Thymus (tissue), 11 donors: Measurements from ENCODE around the gene CDH4. TPM values are rescaled to one million over a fixed set of nuclear protein-coding genes. Genes with fewer than 3 reads are reported as not detected.

ENCODE experiments used
- DNase-seq, 9 donors: peaks; one replicate each; pipeline ENCODE4 v3.0.0-alpha.2; 2013; ENCODE audit warnings: low spot score in 9 of 9, low read depth in 6 of 9, missing footprints in 1 of 9
- H3K27ac ChIP-seq, 2 donors: one replicate each; pipeline ENCODE4 v1.5.1; 2013; ENCODE audit warnings: control low read depth in 1 of 2, low read depth in 1 of 2, low read length in 1 of 2, mild to moderate bottlenecking in 1 of 2, moderate library complexity in 1 of 2
- H3K27me3 ChIP-seq, 2 donors: one replicate each; pipeline ENCODE4 v1.5.1; 2013; ENCODE audit warnings: low read length in 1 of 2; ENCODE audit not compliant: control insufficient read depth in 2 of 2, insufficient read depth in 1 of 2
- H3K36me3 ChIP-seq, 2 donors: one replicate each; pipeline ENCODE4 v1.5.1; 2013; ENCODE audit warnings: low read length in 1 of 2, mild to moderate bottlenecking in 1 of 2, moderate library complexity in 1 of 2; ENCODE audit not compliant: control insufficient read depth in 2 of 2, insufficient read depth in 2 of 2
- H3K4me1 ChIP-seq, 2 donors: one replicate each; pipeline ENCODE4 v1.5.1; 2013; ENCODE audit warnings: low read length in 2 of 2; ENCODE audit not compliant: control insufficient read depth in 2 of 2, insufficient read depth in 2 of 2
- H3K4me3 ChIP-seq, 2 donors: one replicate each; pipeline ENCODE4 v1.5.1; 2013; ENCODE audit warnings: low read length in 2 of 2, control low read depth in 1 of 2, mild to moderate bottlenecking in 1 of 2
- H3K9me3 ChIP-seq, 2 donors: one replicate each; pipeline ENCODE4 v1.5.1; 2013; ENCODE audit warnings: low read length in 1 of 2, mild to moderate bottlenecking in 1 of 2; ENCODE audit not compliant: control insufficient read depth in 2 of 2, insufficient read depth in 1 of 2
- WGBS: extraction: QIAGEN DNeasy Blood & Tissue Kit; methylation state at CpG from one replicate; pipeline ENCODE4 v1.1.7; 2013; 5-methylcytosine and 5-hydroxymethylcytosine counted together
- polyA plus RNA-seq: library from polyadenylated mRNA; stranded (reverse); fragments of 200-250 nt; gene quantifications from one replicate; pipeline ENCODE4 v1.2.3, GENCODE V29; 2013
- total RNA-seq: library from RNA; stranded (reverse); fragments of 120-200 nt; gene quantifications from one replicate; pipeline ENCODE4 v1.2.4, GENCODE V29; 2013
- donor health status: healthy.

The CDH4 gene
- total and polyA plus RNA-seq, 2 donors, result 0.34 to 0.61 TPM

DNA sequence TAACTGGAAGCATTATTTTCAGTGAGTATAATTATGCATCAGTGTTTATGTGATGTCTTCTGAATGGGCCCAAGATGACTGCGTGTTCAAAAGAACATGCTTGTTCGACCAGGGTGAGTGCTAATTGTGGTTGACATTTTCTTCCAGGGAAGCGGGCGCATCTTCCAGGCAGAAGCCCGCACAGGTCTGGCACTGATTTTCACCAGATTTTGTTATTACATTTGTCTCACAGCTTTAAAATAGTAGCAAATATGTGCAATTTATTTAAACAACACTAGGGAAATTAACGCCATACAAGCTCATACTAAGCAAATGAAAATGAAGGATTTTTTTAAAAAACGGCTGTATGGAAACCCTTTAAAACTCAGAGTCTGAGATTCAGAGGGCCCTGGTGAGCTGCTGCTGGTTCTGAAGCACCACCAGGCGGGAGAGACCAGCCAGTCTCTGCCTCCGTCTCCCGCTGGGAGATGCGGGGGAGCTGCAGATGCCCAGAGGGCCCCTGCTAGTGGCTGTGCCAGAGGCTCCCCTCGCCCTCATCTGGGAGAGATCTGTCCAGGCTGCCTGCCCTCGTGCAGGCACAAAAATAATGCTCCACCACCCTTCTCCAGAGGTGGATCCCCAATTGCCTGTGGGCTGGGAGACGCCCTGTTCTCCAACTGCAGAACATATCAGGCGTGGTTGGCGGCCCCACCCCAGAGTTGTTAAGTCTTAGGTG is 516.7 kb downstream of the CDH4 start:
- DNase-seq, result no peak
- Histone ChIP-seq H3K4me1 (no peaks in the 10 kb centered on the region), H3K9me3 (peaks cover 0 to 3% of the 10 kb centered on the region in 2 donors), H3K27ac (no peak overlapping the region), H3K27me3 (no peaks in the 10 kb centered on the region), H3K36me3 (no peaks in the 10 kb centered on the region), H3K4me3 (no peak overlapping the region)
- WGBS, result 89% methylated on average over 16 of the region's 16 CpGs

GRCh38 chr20:61769286-61769832 is 517.3 kb downstream of the CDH4 start:
- 91% methylated on average over 11 of the region's 11 CpGs for WGBS

DNA sequence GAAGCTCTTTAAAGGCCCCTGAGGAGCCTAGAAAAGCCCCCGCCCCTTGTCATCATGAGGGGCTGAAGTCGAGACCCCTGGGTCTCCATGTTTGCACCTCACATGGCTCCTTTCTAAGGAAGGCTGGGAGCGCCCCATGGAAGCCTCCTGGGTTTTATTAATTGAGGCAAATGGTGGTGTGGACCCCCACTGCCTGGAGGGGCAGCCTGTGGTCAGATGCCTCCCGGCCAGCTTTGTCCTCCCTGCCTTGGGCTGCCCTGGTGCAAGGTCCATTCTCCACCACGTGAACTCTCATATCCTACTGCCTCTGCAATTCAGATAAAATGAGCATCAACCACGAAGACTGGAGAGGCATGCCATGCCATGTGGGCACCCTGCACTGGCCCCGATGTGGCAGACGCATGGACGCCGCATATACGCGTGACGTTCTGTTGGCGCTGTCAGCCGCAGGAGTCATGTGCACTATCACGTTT is 518.1 kb downstream of the CDH4 start:
- no peaks in the 10 kb centered on the region for H3K27me3 ChIP-seq

More at GRCh38 chr20:61769286-61769832, 517.3 kb downstream of the CDH4 start:
- H3K9me3 ChIP-seq, result peaks cover 0 to 4% of the 10 kb centered on the region in 2 donors
- H3K36me3 ChIP-seq, result no peaks in the 10 kb centered on the region
- H3K27ac ChIP-seq, result no peak overlapping the region
- H3K4me3 ChIP-seq, result no peak overlapping the region
- DNase-seq, result no peak
- H3K4me1 ChIP-seq, result no peaks in the 10 kb centered on the region
- H3K27me3 ChIP-seq, result no peaks in the 10 kb centered on the region

DNA sequence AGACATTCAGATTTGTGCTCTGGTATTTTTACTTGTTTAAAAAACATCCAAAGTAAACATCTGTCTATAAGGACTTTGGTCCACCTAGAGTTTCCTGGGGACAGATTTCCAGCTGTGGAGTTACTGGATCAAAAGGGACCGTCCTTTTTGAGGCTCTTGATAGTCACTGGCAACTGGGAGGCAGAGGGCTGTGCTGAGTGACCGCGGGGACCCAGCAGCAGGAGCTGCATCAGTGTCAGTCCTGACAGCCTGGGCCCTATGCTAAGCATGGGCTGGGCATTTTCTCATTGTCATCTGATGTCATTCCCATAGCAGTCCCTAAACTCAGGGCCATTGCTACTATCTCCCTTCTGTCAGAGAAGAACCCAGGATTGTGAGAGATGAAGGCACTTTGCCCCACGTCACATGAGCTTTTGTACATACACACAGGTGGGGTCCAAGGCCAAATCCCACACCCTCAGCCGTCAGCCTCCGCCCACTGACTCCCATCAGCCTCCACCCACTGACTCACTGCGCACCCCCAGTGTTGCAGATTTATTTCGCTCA is 519.8 kb downstream of the CDH4 start:
- 94% methylated on average over 8 of the region's 8 CpGs for WGBS
- DNase-seq, result no peak

More for the DNA sequence above, 518.1 kb downstream of the CDH4 start:
- DNase-seq, result no peak
- no peak overlapping the region for H3K27ac ChIP-seq
- WGBS, result 95% methylated on average over 16 of the region's 16 CpGs
- peaks cover 0 to 4% of the 10 kb centered on the region in 2 donors for H3K9me3 ChIP-seq
- H3K4me3 ChIP-seq, result no peak overlapping the region
- H3K4me1 ChIP-seq, result no peaks in the 10 kb centered on the region
- H3K36me3 ChIP-seq, result no peaks in the 10 kb centered on the region

GRCh38 chr20:61772828-61773631 is 521.0 kb downstream of the CDH4 start:
- Histone ChIP-seq H3K4me3 (no peak overlapping the region), H3K27ac (no peak overlapping the region), H3K36me3 (no peaks in the 10 kb centered on the region), H3K27me3 (no peaks in the 10 kb centered on the region), H3K9me3 (peaks cover 0 to 4% of the 10 kb centered on the region in 2 donors), H3K4me1 (no peaks in the 10 kb centered on the region)
- DNase-seq, result no peak
- 86% methylated on average over 53 of the region's 53 CpGs for WGBS

More for the DNA sequence above, 519.8 kb downstream of the CDH4 start:
- Histone ChIP-seq H3K4me3 (no peak overlapping the region), H3K4me1 (no peaks in the 10 kb centered on the region), H3K27ac (no peak overlapping the region), H3K9me3 (peaks cover 0 to 4% of the 10 kb centered on the region in 2 donors), H3K36me3 (no peaks in the 10 kb centered on the region), H3K27me3 (no peaks in the 10 kb centered on the region)

- no peak for DNase-seq
- Histone ChIP-seq H3K4me3 (no peak overlapping the region), H3K4me1 (no peaks in the 10 kb centered on the region), H3K27ac (no peak overlapping the region), H3K36me3 (no peaks in the 10 kb centered on the region), H3K9me3 (peaks cover 0 to 3% of the 10 kb centered on the region in 2 donors), H3K27me3 (no peaks in the 10 kb centered on the region)
- WGBS, result 83% methylated on average over 14 of the region's 14 CpGs
Observed at GRCh38 chr20:61773926-61774587, 522.0 kb downstream of the CDH4 start.

DNA sequence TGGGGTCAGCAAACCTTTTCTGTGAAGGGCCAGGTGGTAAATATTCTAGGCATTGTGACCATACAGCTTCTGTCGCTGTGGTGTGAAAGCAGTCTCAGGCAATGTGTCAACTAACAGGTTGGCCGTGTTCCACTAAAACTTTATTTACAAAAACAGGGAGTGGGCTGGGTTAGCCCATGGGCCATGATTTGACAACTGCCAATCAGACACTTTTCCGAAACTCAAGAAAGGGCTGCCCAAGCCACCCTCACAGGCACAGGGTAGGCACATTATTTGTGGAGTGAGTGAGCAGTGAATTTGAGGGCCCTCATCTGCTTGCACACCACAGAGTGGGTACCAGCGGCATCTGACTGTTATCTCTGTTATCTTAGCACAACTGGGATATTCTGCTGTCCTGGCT is 523.4 kb downstream of the CDH4 start:
- H3K9me3 ChIP-seq, result peaks cover 0 to 3% of the 10 kb centered on the region in 2 donors
- no peak for DNase-seq
- WGBS, result 95% methylated on average over 4 of the region's 4 CpGs
- no peaks in the 10 kb centered on the region for H3K36me3 ChIP-seq
- no peaks in the 10 kb centered on the region for H3K4me1 ChIP-seq
- H3K27me3 ChIP-seq, result no peaks in the 10 kb centered on the region
- no peak overlapping the region for H3K27ac ChIP-seq
- H3K4me3 ChIP-seq, result no peak overlapping the region

- WGBS, result 86% methylated on average over 18 of the region's 18 CpGs
- Histone ChIP-seq H3K4me1 (no peaks in the 10 kb centered on the region), H3K9me3 (peaks cover 0 to 3% of the 10 kb centered on the region in 2 donors), H3K27ac (no peak overlapping the region), H3K4me3 (no peak overlapping the region), H3K27me3 (no peaks in the 10 kb centered on the region), H3K36me3 (no peaks in the 10 kb centered on the region)
- no peak for DNase-seq
Observed at GRCh38 chr20:61776491-61777075, 524.5 kb downstream of the CDH4 start.
